A549 (cell line): ENCODE measurements around the gene IL2RG. TPM values are rescaled to one million over a fixed set of nuclear protein-coding genes. Genes with fewer than 3 reads are reported as not detected.

ENCODE experiments used
- ATAC-seq, 2 experiments: fragments of 200-7000 bp in 1 of 2; fragments of >200 bp in 1 of 2; cut with Nextera tagmentation in 1 of 2; cut with Tn5 transposase in 1 of 2; 3 replicates each; pipeline versions ENCODE4 v1.8.0 to v1.9.1; 2018 to 2020; ENCODE audit warnings: mild to moderate bottlenecking in 1 of 2, moderate library complexity in 1 of 2
- CTCF ChIA-PET: fragments of 300-600 bp; sonication (Branson Sonifier 250); formaldehyde crosslinking; extraction: SDS; loops from one replicate; lab custom pipeline; 2021; ENCODE audit warnings: antibody characterized with exemption, inconsistent platforms; lab: Yijun Ruan, JAX
- POLR2A ChIA-PET: fragments of 350-600 bp; formaldehyde crosslinking; extraction: SDS; loops from one replicate; lab custom pipeline; 2021; ENCODE audit warnings: antibody characterized with exemption, inconsistent platforms; lab: Yijun Ruan, JAX
- DNase-seq, 2 experiments: peaks; one replicate each; pipeline versions ENCODE4 v3.0.0 to v3.0.0-alpha.2; 2011 to 2016; ENCODE audit warnings: low read depth in 1 of 2, low spot score in 1 of 2
- FAIRE-seq: peaks from 2 replicates; lab custom pipeline; 2011; peaks lifted over from hg19 to GRCh38; lab: Jason Lieb, UNC
- H3K27ac ChIP-seq, 2 experiments: fragments of >200 bp; sonication (Bioruptor Twin); formaldehyde crosslinking; 3 replicates each; pipeline ENCODE4 v1.5.1; 2016 to 2017
- H3K4me1 ChIP-seq: fragments of >200 bp; sonication (Bioruptor Twin); formaldehyde crosslinking; 3 replicates; pipeline ENCODE4 v1.6.1; 2016
- H3K4me2 ChIP-seq: fragments of >200 bp; sonication (Bioruptor Twin); formaldehyde crosslinking; 3 replicates; pipeline ENCODE4 v1.6.1; 2016
- H3K4me3 ChIP-seq: fragments of >200 bp; sonication (Bioruptor Twin); formaldehyde crosslinking; 3 replicates; pipeline ENCODE4 v1.5.1; 2016
- H3K9me3 ChIP-seq: fragments of >200 bp; sonication (Bioruptor Twin); formaldehyde crosslinking; 3 replicates; pipeline ENCODE4 v1.6.1; 2016
- BHLHE40 ChIP-seq: IDR thresholded peaks from 2 replicates; pipeline ENCODE4 v1.6.1; 2012; ENCODE audit warnings: low read depth, low read length, inconsistent platforms
- CBX8 ChIP-seq: fragments of 200-600 bp; sonication (generic); IDR thresholded peaks from 2 replicates; pipeline ENCODE4 v1.6.1; 2016
- CHD2 ChIP-seq: fragments of 150-350 bp; IDR thresholded peaks from 2 replicates; pipeline ENCODE4 v1.6.1; 2014; ENCODE audit warnings: low read length; ENCODE audit not compliant: partially characterized antibody
- FOSL2 ChIP-seq, 2 experiments: fragments of 450-650 bp in 1 of 2; fragments of >200 bp in 1 of 2; sonication (Bioruptor Twin) in 1 of 2; formaldehyde crosslinking; IDR thresholded peaks; 2 replicates each; pipeline versions ENCODE4 v1.5.0 to v1.6.1; 2016 to 2020; ENCODE audit warnings: mild to moderate bottlenecking in 1 of 2, moderate library complexity in 1 of 2
- FOXS1 ChIP-seq: fragments of 250-450 bp; sonication (Bioruptor Pico); IDR thresholded peaks from 2 replicates; pipeline ENCODE4 v1.5.0; 2020; ENCODE audit warnings: mild to moderate bottlenecking, moderate library complexity
- GATA3 ChIP-seq: IDR thresholded peaks from 2 replicates; pipeline ENCODE4 v1.6.1; 2012; ENCODE audit warnings: borderline replicate concordance
- HDAC2 ChIP-seq: fragments of 200-600 bp; sonication (generic); IDR thresholded peaks from 2 replicates; pipeline ENCODE4 v1.6.1; 2016
- JUN ChIP-seq, 2 experiments: fragments of >200 bp; sonication (Bioruptor Twin); formaldehyde crosslinking; IDR thresholded peaks; 2 replicates in 1 of 2; 3 replicates in 1 of 2; pipeline ENCODE4 v1.6.1; 2016 to 2017
- KDM1A ChIP-seq: fragments of 200-600 bp; sonication (generic); IDR thresholded peaks from 2 replicates; pipeline ENCODE4 v1.6.1; 2016; ENCODE audit warnings: low read depth, mild to moderate bottlenecking
- KDM5A ChIP-seq: fragments of 200-600 bp; sonication (generic); IDR thresholded peaks from 2 replicates; pipeline ENCODE4 v1.6.1; 2016; ENCODE audit warnings: antibody characterized with exemption, mild to moderate bottlenecking
- MAZ ChIP-seq: fragments of 150-350 bp; IDR thresholded peaks from 2 replicates; pipeline ENCODE4 v1.6.1; 2014; ENCODE audit warnings: antibody characterized with exemption, low read depth, low read length, borderline replicate concordance
- NFE2L2 ChIP-seq: fragments of 150-350 bp; conservative IDR thresholded peaks from 2 replicates; pipeline ENCODE4 v1.6.1; 2014; ENCODE audit warnings: low read length
- PHF8 ChIP-seq: fragments of 200-600 bp; sonication (generic); IDR thresholded peaks from 2 replicates; pipeline ENCODE4 v1.6.1; 2016; ENCODE audit warnings: low read depth, mild to moderate bottlenecking, antibody characterized with exemption, moderate library complexity, borderline replicate concordance
- RAD21 ChIP-seq, 2 experiments: fragments of >200 bp in 1 of 2; sonication (Bioruptor Twin) in 1 of 2; formaldehyde crosslinking in 1 of 2; IDR thresholded peaks in 1 of 2; conservative IDR thresholded peaks in 1 of 2; 2 replicates in 1 of 2; 3 replicates in 1 of 2; pipeline ENCODE4 v1.6.1; 2012 to 2018; ENCODE audit warnings: inconsistent platforms in 1 of 2
- RNF2 ChIP-seq: fragments of 200-600 bp; sonication (generic); IDR thresholded peaks from 2 replicates; pipeline ENCODE4 v1.6.1; 2016; ENCODE audit warnings: low read depth, mild to moderate bottlenecking, antibody characterized with exemption, moderate library complexity, borderline replicate concordance
- SREBF2 ChIP-seq: fragments of 450-650 bp; IDR thresholded peaks from 2 replicates; pipeline ENCODE4 v1.6.1; 2014; ENCODE audit warnings: mild to moderate bottlenecking, moderate library complexity
- TFCP2L1 ChIP-seq: fragments of 250-450 bp; sonication (Bioruptor Pico); IDR thresholded peaks from 2 replicates; pipeline ENCODE4 v1.5.0; 2021; ENCODE audit warnings: mild to moderate bottlenecking
- WGBS: methylation state at CpG from one replicate; pipeline ENCODE4 v1.1.6; 2017; ENCODE audit errors: missing lambda C conversion rate; 5-methylcytosine and 5-hydroxymethylcytosine counted together
- polyA plus RNA-seq, 4 experiments: library from polyadenylated mRNA; depleted of rRNA in 3 of 4; stranded (reverse); fragments of >200 nt; fragmentation: RNase III in 1 of 4; extraction: RNeasy Plus Mini Kit Qiagen cat#74134 plus additional on column Dnase treatment in 1 of 4; gene quantifications; 2 replicates in 3 of 4; 3 replicates in 1 of 4; pipeline ENCODE4 v1.2.3, GENCODE V29; 2011 to 2017
- TF ChIP-seq, protein P1 (sequence below): fragments of 200-600 bp; sonication (generic); IDR thresholded peaks from 2 replicates; pipeline ENCODE4 v1.6.1; 2016; ENCODE audit warnings: antibody characterized with exemption, mild to moderate bottlenecking, moderate library complexity
- TF ChIP-seq, protein P2 (sequence below): fragments of >200 bp; sonication (Bioruptor Twin); formaldehyde crosslinking; IDR thresholded peaks from 3 replicates; pipeline ENCODE4 v1.6.1; 2016
- TF ChIP-seq, protein P3 (sequence below): fragments of 250-450 bp; sonication (Bioruptor Pico); IDR thresholded peaks from 2 replicates; pipeline ENCODE4 v1.5.0; 2021; ENCODE audit warnings: mild to moderate bottlenecking, moderate library complexity, borderline replicate concordance
- TF ChIP-seq, protein P4 (sequence below): IDR thresholded peaks from 2 replicates; pipeline ENCODE4 v1.6.1; 2012; ENCODE audit warnings: low read depth, borderline replicate concordance

IL2RG gene
- polyA plus RNA-seq, 2 of the 4 experiments (the other 2 are of a cell fraction) = 0.22 to 0.23 TPM

DNA sequence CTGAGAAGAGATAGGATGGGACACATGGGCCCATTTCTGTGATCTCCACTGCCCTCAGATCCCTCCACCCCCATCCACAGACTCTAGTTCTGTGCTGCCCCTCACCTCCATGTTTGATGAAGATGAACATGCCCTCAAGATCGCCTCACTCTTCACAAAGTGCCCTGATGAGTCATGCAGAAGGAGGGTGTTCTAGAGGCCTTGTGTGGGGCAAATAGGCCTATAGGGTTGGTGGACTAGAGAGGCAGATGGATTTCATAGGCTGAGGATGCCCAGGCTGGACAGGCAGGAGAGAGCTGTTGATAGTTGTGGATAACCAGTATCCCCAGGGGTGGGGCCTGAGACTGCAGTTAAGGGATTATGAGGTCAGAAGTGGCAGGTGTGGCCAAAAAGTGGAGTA is 5.0 kb downstream of the IL2RG start, which contains the start of gene CXorf65:
Gene CXorf65 (minus strand): TSS at position 314 of the 400 bp plus-strand sequence. CDS start 184 bp downstream, at position 130.
- ATAC-seq = peak in 1 of 2 experiments; percentile 44; a peak in 3 of 6 replicates
- Histone ChIP-seq H3K4me1 (no peaks in the 10 kb centered on the region), H3K4me3 (no peak within 1 kb of the TSS), H3K9me3 (no peaks in the 10 kb centered on the region), H3K27ac (no peak within 1 kb of the TSS), H3K4me2 (no peak within 1 kb of the TSS)
- TF ChIP-seq CHD2 = no peak
- TF ChIP-seq, protein P1, sequence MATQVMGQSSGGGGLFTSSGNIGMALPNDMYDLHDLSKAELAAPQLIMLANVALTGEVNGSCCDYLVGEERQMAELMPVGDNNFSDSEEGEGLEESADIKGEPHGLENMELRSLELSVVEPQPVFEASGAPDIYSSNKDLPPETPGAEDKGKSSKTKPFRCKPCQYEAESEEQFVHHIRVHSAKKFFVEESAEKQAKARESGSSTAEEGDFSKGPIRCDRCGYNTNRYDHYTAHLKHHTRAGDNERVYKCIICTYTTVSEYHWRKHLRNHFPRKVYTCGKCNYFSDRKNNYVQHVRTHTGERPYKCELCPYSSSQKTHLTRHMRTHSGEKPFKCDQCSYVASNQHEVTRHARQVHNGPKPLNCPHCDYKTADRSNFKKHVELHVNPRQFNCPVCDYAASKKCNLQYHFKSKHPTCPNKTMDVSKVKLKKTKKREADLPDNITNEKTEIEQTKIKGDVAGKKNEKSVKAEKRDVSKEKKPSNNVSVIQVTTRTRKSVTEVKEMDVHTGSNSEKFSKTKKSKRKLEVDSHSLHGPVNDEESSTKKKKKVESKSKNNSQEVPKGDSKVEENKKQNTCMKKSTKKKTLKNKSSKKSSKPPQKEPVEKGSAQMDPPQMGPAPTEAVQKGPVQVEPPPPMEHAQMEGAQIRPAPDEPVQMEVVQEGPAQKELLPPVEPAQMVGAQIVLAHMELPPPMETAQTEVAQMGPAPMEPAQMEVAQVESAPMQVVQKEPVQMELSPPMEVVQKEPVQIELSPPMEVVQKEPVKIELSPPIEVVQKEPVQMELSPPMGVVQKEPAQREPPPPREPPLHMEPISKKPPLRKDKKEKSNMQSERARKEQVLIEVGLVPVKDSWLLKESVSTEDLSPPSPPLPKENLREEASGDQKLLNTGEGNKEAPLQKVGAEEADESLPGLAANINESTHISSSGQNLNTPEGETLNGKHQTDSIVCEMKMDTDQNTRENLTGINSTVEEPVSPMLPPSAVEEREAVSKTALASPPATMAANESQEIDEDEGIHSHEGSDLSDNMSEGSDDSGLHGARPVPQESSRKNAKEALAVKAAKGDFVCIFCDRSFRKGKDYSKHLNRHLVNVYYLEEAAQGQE = no peak
- POLR2A ChIA-PET = no interaction called here
- no peak for DNase-seq
- CTCF ChIA-PET = interaction anchor here (2.8 kb wide), 1 partner anchor 23 kb away, joined by 9 read pairs; no protein-coding TSS in a partner anchor
- FAIRE-seq = peak; percentile 61
- 63% methylated on average over 1 of the region's 1 CpG for WGBS

DNA sequence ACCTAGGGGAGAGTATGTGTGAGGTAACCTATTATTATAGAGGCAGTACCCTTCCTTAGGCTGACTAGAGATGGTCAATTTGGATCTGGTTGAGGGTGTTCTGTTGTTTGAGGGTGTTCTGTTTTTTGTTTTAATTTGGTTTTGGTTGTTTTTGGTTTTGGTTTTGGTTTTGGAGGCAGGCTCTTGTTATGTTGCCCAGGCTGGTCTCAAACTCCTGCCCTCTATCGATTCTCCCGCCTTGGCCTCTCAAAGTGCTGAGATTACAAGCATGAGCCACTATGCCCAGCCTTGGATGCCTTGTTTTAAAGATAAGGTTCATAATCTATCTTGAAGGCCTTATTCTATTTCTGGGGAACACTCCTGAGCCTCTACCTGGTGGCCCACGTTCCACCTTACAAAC is 5.7 kb downstream of the IL2RG start:
- Histone ChIP-seq H3K4me2 (no peak overlapping the region), H3K9me3 (no peaks in the 10 kb centered on the region), H3K4me1 (no peaks in the 10 kb centered on the region), H3K4me3 (no peak overlapping the region), H3K27ac (no peak overlapping the region)
- no peak for DNase-seq
- no peak for ATAC-seq
- WGBS = 90% methylated on average over 3 of the region's 3 CpGs
- CTCF ChIA-PET = interaction anchor here (2.8 kb wide), 1 partner anchor 24 kb away, joined by 9 read pairs; no protein-coding TSS in a partner anchor
- TF ChIP-seq JUN (IDR thresholded peaks at IDR 0.05) (no peak), CHD2 (no peak), BHLHE40 (no peak), KDM1A (no peak), FOXS1 (CRISPR knock-in tag) (no peak), GATA3 (no peak), CBX8 (no peak), SREBF2 (no peak), HDAC2 (no peak), MAZ (no peak), TFCP2L1 (no peak), KDM5A (no peak), RAD21 (conservative IDR thresholded peaks at IDR 0.05 in 1 of 2, IDR thresholded peaks at IDR 0.05 in 1 of 2) (no peak), NFE2L2 (no peak), PHF8 (no peak), FOSL2 (IDR thresholded peaks at IDR 0.05) (no peak), FOSL2 (CRISPR knock-in tag; IDR thresholded peaks at IDR 0.05) (no peak), RNF2 (no peak)
- TF ChIP-seq, protein P2, sequence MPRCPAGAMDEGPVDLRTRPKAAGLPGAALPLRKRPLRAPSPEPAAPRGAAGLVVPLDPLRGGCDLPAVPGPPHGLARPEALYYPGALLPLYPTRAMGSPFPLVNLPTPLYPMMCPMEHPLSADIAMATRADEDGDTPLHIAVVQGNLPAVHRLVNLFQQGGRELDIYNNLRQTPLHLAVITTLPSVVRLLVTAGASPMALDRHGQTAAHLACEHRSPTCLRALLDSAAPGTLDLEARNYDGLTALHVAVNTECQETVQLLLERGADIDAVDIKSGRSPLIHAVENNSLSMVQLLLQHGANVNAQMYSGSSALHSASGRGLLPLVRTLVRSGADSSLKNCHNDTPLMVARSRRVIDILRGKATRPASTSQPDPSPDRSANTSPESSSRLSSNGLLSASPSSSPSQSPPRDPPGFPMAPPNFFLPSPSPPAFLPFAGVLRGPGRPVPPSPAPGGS = no peak
- TF ChIP-seq, protein P3, sequence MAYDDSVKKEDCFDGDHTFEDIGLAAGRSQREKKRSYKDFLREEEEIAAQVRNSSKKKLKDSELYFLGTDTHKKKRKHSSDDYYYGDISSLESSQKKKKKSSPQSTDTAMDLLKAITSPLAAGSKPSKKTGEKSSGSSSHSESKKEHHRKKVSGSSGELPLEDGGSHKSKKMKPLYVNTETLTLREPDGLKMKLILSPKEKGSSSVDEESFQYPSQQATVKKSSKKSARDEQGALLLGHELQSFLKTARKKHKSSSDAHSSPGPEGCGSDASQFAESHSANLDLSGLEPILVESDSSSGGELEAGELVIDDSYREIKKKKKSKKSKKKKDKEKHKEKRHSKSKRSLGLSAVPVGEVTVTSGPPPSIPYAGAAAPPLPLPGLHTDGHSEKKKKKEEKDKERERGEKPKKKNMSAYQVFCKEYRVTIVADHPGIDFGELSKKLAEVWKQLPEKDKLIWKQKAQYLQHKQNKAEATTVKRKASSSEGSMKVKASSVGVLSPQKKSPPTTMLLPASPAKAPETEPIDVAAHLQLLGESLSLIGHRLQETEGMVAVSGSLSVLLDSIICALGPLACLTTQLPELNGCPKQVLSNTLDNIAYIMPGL (CRISPR knock-in tag) = no peak
- TF ChIP-seq, protein P4, sequence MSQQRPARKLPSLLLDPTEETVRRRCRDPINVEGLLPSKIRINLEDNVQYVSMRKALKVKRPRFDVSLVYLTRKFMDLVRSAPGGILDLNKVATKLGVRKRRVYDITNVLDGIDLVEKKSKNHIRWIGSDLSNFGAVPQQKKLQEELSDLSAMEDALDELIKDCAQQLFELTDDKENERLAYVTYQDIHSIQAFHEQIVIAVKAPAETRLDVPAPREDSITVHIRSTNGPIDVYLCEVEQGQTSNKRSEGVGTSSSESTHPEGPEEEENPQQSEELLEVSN = no peak
- no peak for FAIRE-seq
- POLR2A ChIA-PET = interaction anchor here (1.4 kb wide), 1 partner anchor 13 kb away, joined by 3 read pairs; the partner anchor contains the start of gene MED12
